Ishikawa (cell line): Measurements from ENCODE around the gene SPON2.

ENCODE experiments used
- CEBPB ChIP-seq: IDR thresholded peaks from 2 replicates; pipeline ENCODE4 v1.6.1; 2012
- CREB1 ChIP-seq: IDR thresholded peaks from 2 replicates; pipeline ENCODE4 v1.6.1; 2012; ENCODE audit warnings: low read depth
- EGR1 ChIP-seq: IDR thresholded peaks from 2 replicates; pipeline ENCODE4 v1.6.1; 2012
- EP300 ChIP-seq: IDR thresholded peaks from 2 replicates; pipeline ENCODE4 v1.6.1; 2012; ENCODE audit warnings: borderline replicate concordance
- FOXM1 ChIP-seq: IDR thresholded peaks from 2 replicates; pipeline ENCODE4 v1.6.1; 2012; ENCODE audit warnings: low read depth, borderline replicate concordance
- MAX ChIP-seq: IDR thresholded peaks from 2 replicates; pipeline ENCODE4 v1.6.1; 2012
- NFIC ChIP-seq: IDR thresholded peaks from 2 replicates; pipeline ENCODE4 v1.6.1; 2012
- RAD21 ChIP-seq: IDR thresholded peaks from 2 replicates; pipeline ENCODE4 v1.6.1; 2012; ENCODE audit warnings: low read depth
- REST ChIP-seq: IDR thresholded peaks from 2 replicates; pipeline ENCODE4 v1.6.1; 2012; ENCODE audit warnings: low read depth, mild to moderate bottlenecking
- TAF1 ChIP-seq: IDR thresholded peaks from 2 replicates; pipeline ENCODE4 v1.6.1; 2012; ENCODE audit warnings: low read depth, mild to moderate bottlenecking
- TCF12 ChIP-seq: IDR thresholded peaks from 2 replicates; pipeline ENCODE4 v1.6.1; 2012; ENCODE audit warnings: low read depth
- TEAD4 ChIP-seq: IDR thresholded peaks from 2 replicates; pipeline ENCODE4 v1.6.1; 2012
- USF1 ChIP-seq: IDR thresholded peaks from 2 replicates; pipeline ENCODE4 v1.6.1; 2012
- YY1 ChIP-seq: IDR thresholded peaks from 2 replicates; pipeline ENCODE4 v1.6.1; 2012; ENCODE audit warnings: low read depth
- ZBTB7A ChIP-seq: IDR thresholded peaks from 2 replicates; pipeline ENCODE4 v1.6.1; 2012; ENCODE audit warnings: low read depth

The SPON2 gene

GRCh38 chr4:1201851-1202525, 29.6 kb upstream of the SPON2 start:
- TF ChIP-seq USF1 (no peak), TCF12 (no peak), RAD21 (no peak), NFIC (no peak), MAX (no peak), ZBTB7A (no peak), FOXM1 (no peak), TEAD4 (no peak), CEBPB (no peak), CREB1 (no peak), EP300 (no peak), REST (no peak), TAF1 (no peak), EGR1 (no peak)

- TF ChIP-seq EGR1 (no peak), CREB1 (no peak), RAD21 (no peak), USF1 (no peak), FOXM1 (no peak), CEBPB (no peak), REST (no peak), ZBTB7A (no peak), YY1 (no peak), MAX (no peak)
Measured at GRCh38 chr4:1200425-1201035, 28.1 kb upstream of the SPON2 start.

GRCh38 chr4:1199556-1200331, 27.4 kb upstream of the SPON2 start:
- TF ChIP-seq REST (no peak), MAX (no peak), ZBTB7A (no peak), FOXM1 (no peak), EGR1 (no peak), CREB1 (no peak), EP300 (no peak), RAD21 (no peak), TEAD4 (no peak), YY1 (no peak), TCF12 (no peak), TAF1 (no peak), CEBPB (no peak), NFIC (no peak), USF1 (no peak)
